ENCODE data around the gene IRAK2.

DNA sequence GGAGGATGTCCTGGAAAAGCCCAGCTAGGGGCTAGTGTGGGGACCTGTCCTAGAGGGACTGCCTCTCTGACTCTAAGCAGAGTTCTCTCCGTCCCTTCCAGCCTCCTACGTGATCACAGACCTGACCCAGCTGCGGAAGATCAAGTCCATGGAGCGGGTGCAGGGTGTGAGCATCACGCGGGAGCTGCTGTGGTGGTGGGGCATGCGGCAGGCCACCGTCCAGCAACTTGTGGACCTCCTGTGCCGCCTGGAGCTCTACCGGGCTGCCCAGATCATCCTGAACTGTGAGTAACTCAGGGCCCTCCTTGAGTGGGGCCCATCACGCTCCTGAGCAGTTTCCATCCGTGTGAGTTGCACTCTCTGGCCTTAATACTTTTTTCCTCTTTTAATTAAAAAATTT lies 13.0 kb downstream of the IRAK2 start:
- no peak for TF ChIP-seq POLR2A (IDR thresholded peaks at IDR 0.05; ENCODE audit: low read depth, low read length)
- TF ChIP-seq SPI1 (IDR thresholded peaks at IDR 0.05; ENCODE audit: low read depth, low read length) = no peak
- no peak for TF ChIP-seq TAF1 (IDR thresholded peaks at IDR 0.05; ENCODE audit: low read depth, low read length)
- TF ChIP-seq POLR2AphosphoS5 (IDR thresholded peaks at IDR 0.05; ENCODE audit: low read depth, low read length) = no peak

Measured in GM12891 (cell line).